SK-N-SH (cell line): ENCODE measurements around the gene DSCAML1. TPM values are rescaled to one million over a fixed set of nuclear protein-coding genes. Genes with fewer than 3 reads are reported as not detected.

Experiments
- CTCF ChIA-PET: fragments of 300-600, 350-600 bp; formaldehyde crosslinking; extraction: SDS; loops from one replicate; lab custom pipeline; 2021; lab: Yijun Ruan, JAX
- POLR2A ChIA-PET: fragments of 350-600 bp; sonication (Branson Sonifier 250); formaldehyde crosslinking; extraction: SDS; loops from one replicate; lab custom pipeline; 2020; ENCODE audit warnings: antibody characterized with exemption, inconsistent platforms; lab: Yijun Ruan, JAX
- DNase-seq: peaks from one replicate; pipeline ENCODE4 v3.0.0; 2012
- H2AFZ ChIP-seq: fragments of 200-600 bp; sonication (generic); 2 replicates; pipeline ENCODE4 v1.8.1; 2016; ENCODE audit warnings: antibody characterized with exemption, mild to moderate bottlenecking, low read depth
- H3F3A ChIP-seq: fragments of 200-600 bp; sonication (generic); replicated peaks from 2 replicates; pipeline ENCODE3; 2016; ENCODE audit warnings: antibody characterized with exemption, mild to moderate bottlenecking; ENCODE audit not compliant: insufficient read depth
- H3K27ac ChIP-seq, 2 experiments: fragments of 200-500 bp in 1 of 2; fragments of 200-600 bp in 1 of 2; sonication (Bioruptor generic) in 1 of 2; sonication (generic), shearing (Covaris generic) in 1 of 2; 2 replicates each; pipeline versions ENCODE4 v1.5.1 to v1.6.1; 2014 to 2016; ENCODE audit warnings: low read depth in 2 of 2, inconsistent platforms in 1 of 2, low read length in 1 of 2, mild to moderate bottlenecking in 1 of 2, mixed read lengths in 1 of 2
- H3K27me3 ChIP-seq: fragments of 200-600 bp; sonication (generic), shearing (Covaris generic); 2 replicates; pipeline ENCODE4 v1.6.1; 2016; ENCODE audit warnings: mixed run types; ENCODE audit not compliant: insufficient read depth
- H3K36me3 ChIP-seq, 2 experiments: fragments of 200-500 bp in 1 of 2; fragments of 200-600 bp in 1 of 2; sonication (Bioruptor generic) in 1 of 2; sonication (generic) in 1 of 2; replicated peaks in 1 of 2; 2 replicates each; pipeline versions ENCODE3 to v1.5.1; 2014 to 2016; ENCODE audit warnings: low read length in 1 of 2, mild to moderate bottlenecking in 1 of 2; ENCODE audit not compliant: insufficient read depth in 2 of 2, control insufficient read depth in 1 of 2
- H3K4me1 ChIP-seq, 2 experiments: fragments of 200-500 bp in 1 of 2; fragments of 200-600 bp in 1 of 2; sonication (Bioruptor generic) in 1 of 2; sonication (generic), shearing (Covaris generic) in 1 of 2; 2 replicates each; pipeline versions ENCODE4 v1.5.1 to v1.6.1; 2014 to 2016; ENCODE audit warnings: low read depth in 1 of 2, low read length in 1 of 2, mixed run types in 1 of 2; ENCODE audit not compliant: insufficient read depth in 2 of 2, control insufficient read depth in 1 of 2
- H3K4me2 ChIP-seq: fragments of 200-600 bp; sonication (generic), shearing (Covaris generic); 2 replicates; pipeline ENCODE4 v1.6.1; 2017; ENCODE audit warnings: mixed run types
- H3K4me3 ChIP-seq, 2 experiments: fragments of 200-500 bp in 1 of 2; fragments of 200-600 bp in 1 of 2; sonication (Bioruptor generic) in 1 of 2; sonication (generic), shearing (Covaris generic) in 1 of 2; 2 replicates each; pipeline versions ENCODE4 v1.5.1 to v1.8.1; 2014 to 2016; ENCODE audit warnings: low read depth in 2 of 2, inconsistent platforms in 1 of 2, low read length in 1 of 2, mild to moderate bottlenecking in 1 of 2, mixed read lengths in 1 of 2, moderate library complexity in 1 of 2
- H3K79me2 ChIP-seq: fragments of 200-600 bp; sonication (generic); 2 replicates; pipeline ENCODE4 v1.8.1; 2017; ENCODE audit warnings: mild to moderate bottlenecking; ENCODE audit not compliant: insufficient read depth
- H3K9ac ChIP-seq: fragments of 200-600 bp; sonication (generic); 2 replicates; pipeline ENCODE4 v1.6.1; 2017; ENCODE audit warnings: mixed run types
- H3K9me2 ChIP-seq: fragments of 200-600 bp; sonication (generic); 2 replicates; pipeline ENCODE4 v1.6.1; 2017; ENCODE audit warnings: mixed run types
- H3K9me3 ChIP-seq: fragments of 200-600 bp; sonication (generic); 2 replicates; pipeline ENCODE4 v1.6.1; 2017; ENCODE audit warnings: mixed run types, mild to moderate bottlenecking, moderate library complexity
- H4K20me1 ChIP-seq: fragments of 200-600 bp; sonication (generic); 2 replicates; pipeline ENCODE4 v1.6.1; 2017; ENCODE audit warnings: mild to moderate bottlenecking, mixed run types; ENCODE audit not compliant: insufficient read depth
- CTCF ChIP-seq: fragments of 200-600 bp; sonication (generic); IDR thresholded peaks from 2 replicates; pipeline ENCODE4 v1.6.1; 2017; ENCODE audit warnings: antibody characterized with exemption, mild to moderate bottlenecking, moderate library complexity
- EP300 ChIP-seq, 2 experiments: IDR thresholded peaks; 2 replicates each; pipeline versions ENCODE4 v1.4.0 to v1.6.1; 2012; ENCODE audit warnings: borderline replicate concordance in 1 of 2, low read depth in 1 of 2, low read length in 1 of 2
- GABPA ChIP-seq: IDR thresholded peaks from 2 replicates; pipeline ENCODE4 v1.4.0; 2012; ENCODE audit warnings: low read depth, mild to moderate bottlenecking
- GATA2 ChIP-seq: sonication (generic); formaldehyde crosslinking; IDR thresholded peaks from 2 replicates; pipeline ENCODE4 v1.5.0; 2020; ENCODE audit warnings: mild to moderate bottlenecking, missing genetic modification reagents
- MXI1 ChIP-seq: IDR thresholded peaks from 2 replicates; pipeline ENCODE4 v1.6.1; 2012; ENCODE audit warnings: mild to moderate bottlenecking, low read depth, low read length, improper control_type of control experiment
- NFIC ChIP-seq: IDR thresholded peaks from 2 replicates; pipeline ENCODE4 v1.4.0; 2012; ENCODE audit warnings: borderline replicate concordance
- NRF1 ChIP-seq: IDR thresholded peaks from 2 replicates; pipeline ENCODE4 v1.6.1; 2012; ENCODE audit warnings: low read depth, mild to moderate bottlenecking, low read length
- POLR2AphosphoS5 ChIP-seq: IDR thresholded peaks from 2 replicates; pipeline ENCODE4 v1.6.1; 2012; ENCODE audit warnings: low read depth, low read length
- RCOR1 ChIP-seq: fragments of 150-350 bp; IDR thresholded peaks from 2 replicates; pipeline ENCODE4 v1.6.1; 2017; ENCODE audit warnings: antibody characterized with exemption, low read length
- RXRA ChIP-seq: IDR thresholded peaks from 2 replicates; pipeline ENCODE4 v1.4.0; 2012; ENCODE audit warnings: low read depth, mild to moderate bottlenecking, borderline replicate concordance
- SMC3 ChIP-seq: IDR thresholded peaks from 2 replicates; pipeline ENCODE4 v1.6.1; 2012; ENCODE audit warnings: low read depth, low read length, improper control_type of control experiment
- TCF12 ChIP-seq: IDR thresholded peaks from 2 replicates; pipeline ENCODE4 v1.4.0; 2012
- WGBS: methylation state at CpG from one replicate; pipeline ENCODE4 v1.1.6; 2017; ENCODE audit warnings: low lambda C conversion rate; 5-methylcytosine and 5-hydroxymethylcytosine counted together
- polyA plus RNA-seq, 3 experiments: library from polyadenylated mRNA; depleted of rRNA; stranded (reverse); fragments of >200 nt; gene quantifications; 2 replicates each; pipeline ENCODE4 v1.2.3, GENCODE V29; 2012
- TF ChIP-seq, protein P1 (sequence below): IDR thresholded peaks from 2 replicates; pipeline ENCODE4 v1.4.0; 2012; ENCODE audit warnings: low read depth

Gene DSCAML1
- polyA plus RNA-seq, 1 of the 3 experiments (the other 2 are of a cell fraction): not detected

GRCh38 chr11:117518455-117518854, 278.6 kb downstream of the DSCAML1 start:
- H3K4me3 ChIP-seq: no peak overlapping the region
- no peaks in the 10 kb centered on the region for H3K36me3 ChIP-seq
- no peak overlapping the region for H3K9ac ChIP-seq
- DNase-seq: no peak
- H3K9me3 ChIP-seq: no peaks in the 10 kb centered on the region
- TF ChIP-seq NFIC (no peak), GATA2 (CRISPR knock-in tag) (no peak), SMC3 (no peak), RCOR1 (no peak), NRF1 (no peak), TCF12 (no peak), RXRA (no peak), CTCF (no peak), EP300 (IDR thresholded peaks at IDR 0.05; ENCODE audit: borderline replicate concordance in 1 of 2, low read depth in 1 of 2, low read length in 1 of 2) (no peak), MXI1 (no peak), POLR2AphosphoS5 (no peak), GABPA (no peak)
- peaks cover 0 to 13% of the 10 kb centered on the region in 2 experiments; a peak in 2 of 4 replicates for H3K4me1 ChIP-seq
- no peaks in the 10 kb centered on the region for H3K79me2 ChIP-seq
- ChIA-PET CTCF (no interaction called here), POLR2A (no interaction called here)
- no peak overlapping the region for H2AFZ ChIP-seq
- no peaks in the 10 kb centered on the region for H3F3A ChIP-seq
- no peaks in the 10 kb centered on the region for H4K20me1 ChIP-seq
- H3K27me3 ChIP-seq: no peaks in the 10 kb centered on the region
- 71% methylated on average over 22 of the region's 30 CpGs for WGBS
- no peaks in the 10 kb centered on the region for H3K9me2 ChIP-seq
- no peak overlapping the region for H3K27ac ChIP-seq
- H3K4me2 ChIP-seq: no peak overlapping the region

- Histone ChIP-seq H3K9me2 (no peaks in the 10 kb centered on the region), H3K27ac (no peak overlapping the region), H3K4me3 (no peak overlapping the region), H3K27me3 (no peaks in the 10 kb centered on the region), H3K79me2 (no peaks in the 10 kb centered on the region), H4K20me1 (no peaks in the 10 kb centered on the region), H3K9me3 (no peaks in the 10 kb centered on the region), H2AFZ (no peak overlapping the region), H3K36me3 (no peaks in the 10 kb centered on the region), H3K9ac (no peak overlapping the region), H3K4me2 (no peak overlapping the region), H3K4me1 (peaks cover 0 to 13% of the 10 kb centered on the region in 2 experiments; a peak in 1 of 4 replicates)
- ChIA-PET POLR2A (no interaction called here), CTCF (interaction anchor here (1.0 to 1.5 kb wide), 3 partner anchors 91 to 292 kb away, joined by 3 to 5 read pairs (median 4); no protein-coding TSS in a partner anchor)
- 59% methylated on average over 3 of the region's 4 CpGs for WGBS
- DNase-seq: no peak
- TF ChIP-seq, protein P1, sequence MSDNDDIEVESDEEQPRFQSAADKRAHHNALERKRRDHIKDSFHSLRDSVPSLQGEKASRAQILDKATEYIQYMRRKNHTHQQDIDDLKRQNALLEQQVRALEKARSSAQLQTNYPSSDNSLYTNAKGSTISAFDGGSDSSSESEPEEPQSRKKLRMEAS: no peak
- no peak for TF ChIP-seq RCOR1
- TF ChIP-seq, all 33 proteins: peak for 0
- no peaks in the 10 kb centered on the region for H3F3A ChIP-seq
Measured at GRCh38 chr11:117517097-117517496, 279.9 kb downstream of the DSCAML1 start.
